Inflammatory macrophage treated with lipopolysaccharide for 1 hour (primary cell): Measurements from ENCODE around the gene FAM111B.
"Not testable (repeated sequence)": the region's sequence is repeated elsewhere in the genome, so short reads cannot be mapped to it uniquely, and the experiment has no call there.

Experiments used
- DNase-seq, 2 donors: peaks; one replicate each; pipeline ENCODE4 v3.0.0-alpha.2; 2020 to 2022

FAM111B gene

DNA sequence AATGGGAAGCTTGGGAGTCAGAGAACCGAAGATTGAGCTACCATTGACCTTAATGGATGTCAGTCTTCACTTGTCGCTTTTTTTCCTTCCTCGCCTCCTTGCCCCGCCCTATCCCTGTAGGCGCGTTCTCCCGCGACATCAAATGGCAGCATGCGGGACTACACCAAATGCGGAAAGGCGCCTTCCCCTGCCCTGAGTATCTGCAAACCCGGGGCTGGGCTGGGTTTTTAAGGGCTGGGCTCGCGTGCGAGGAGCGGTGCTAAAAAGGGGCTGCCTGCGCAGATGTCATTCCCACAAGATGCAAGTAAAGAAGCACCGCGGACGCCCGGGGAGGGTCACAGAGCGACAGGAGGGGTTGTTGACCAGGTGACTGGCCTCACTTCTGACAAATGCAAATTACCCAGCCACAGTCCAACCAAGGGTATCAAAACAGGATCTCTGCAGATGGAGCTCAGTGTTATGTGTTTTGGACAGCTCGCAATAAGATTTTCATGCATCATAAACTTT lies 4.7 kb upstream of the FAM111B start:
- peak; percentile 60 to 69 for DNase-seq

- not testable (repeated sequence) for DNase-seq
Measured at GRCh38 chr11:59107721-59108120, 684 bp downstream of the FAM111B start.

DNA sequence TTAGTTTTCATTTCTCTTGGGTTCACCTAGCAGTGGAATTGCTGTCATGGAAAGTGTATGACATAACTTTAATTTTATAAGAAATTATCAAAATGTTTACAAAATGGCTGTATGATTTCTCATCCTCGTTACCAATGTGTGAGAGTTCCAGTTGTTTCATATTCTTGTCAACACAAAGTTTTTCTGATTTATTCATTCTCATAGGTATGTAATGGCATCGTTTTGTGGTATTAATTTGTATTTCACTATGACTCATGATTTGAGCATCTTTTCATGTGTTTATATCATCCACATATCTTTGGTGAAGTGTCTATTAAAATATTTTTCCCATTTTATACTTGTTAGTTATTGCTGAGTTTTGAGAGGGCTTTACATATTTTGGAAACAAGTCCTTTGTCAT lies 5.5 kb downstream of the FAM111B start:
- no peak for DNase-seq

- DNase-seq, result no peak
Measured at GRCh38 chr11:59114344-59114743, 7.3 kb downstream of the FAM111B start.

DNA sequence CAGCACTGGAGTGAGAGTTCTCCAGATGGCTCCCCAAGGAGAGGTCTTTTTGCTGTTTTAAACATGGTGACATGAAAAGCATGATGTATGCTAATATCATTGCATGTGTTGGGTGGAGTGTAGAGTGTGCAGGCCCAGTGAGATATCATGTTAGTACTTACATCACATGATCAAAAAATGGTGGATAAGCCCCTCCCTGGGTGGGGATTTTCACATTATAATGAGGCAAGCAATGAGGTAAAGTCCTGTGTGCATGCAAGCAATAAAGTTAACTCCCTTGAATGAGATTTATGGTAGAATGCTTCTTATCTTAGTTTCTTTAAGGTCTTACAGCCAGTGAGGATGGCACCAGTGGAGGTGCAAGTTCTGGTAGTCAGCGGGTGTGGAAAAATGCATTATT lies 8.5 kb downstream of the FAM111B start:
- DNase-seq, result no peak

GRCh38 chr11:59117774-59118173 lies 10.7 kb downstream of the FAM111B start:
- DNase-seq, result no peak

DNA sequence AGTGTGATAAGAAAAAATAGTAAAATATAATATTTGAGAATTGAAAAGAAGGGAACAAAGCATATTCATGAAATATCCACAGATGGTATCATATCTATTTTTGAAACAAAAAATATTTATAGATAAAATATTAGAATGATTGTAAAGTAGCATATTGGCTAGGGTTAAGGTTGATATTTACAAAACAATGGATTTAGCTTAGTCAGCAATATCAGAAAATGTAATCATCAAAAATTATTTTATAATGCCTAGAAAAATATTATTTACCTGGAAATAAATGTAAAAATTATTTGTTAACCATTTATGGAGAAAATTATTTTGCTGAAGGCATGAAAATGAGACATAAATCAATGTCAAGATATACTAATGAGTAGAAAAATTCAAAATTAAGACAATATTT lies 12.8 kb downstream of the FAM111B start:
- DNase-seq, result no peak

DNA sequence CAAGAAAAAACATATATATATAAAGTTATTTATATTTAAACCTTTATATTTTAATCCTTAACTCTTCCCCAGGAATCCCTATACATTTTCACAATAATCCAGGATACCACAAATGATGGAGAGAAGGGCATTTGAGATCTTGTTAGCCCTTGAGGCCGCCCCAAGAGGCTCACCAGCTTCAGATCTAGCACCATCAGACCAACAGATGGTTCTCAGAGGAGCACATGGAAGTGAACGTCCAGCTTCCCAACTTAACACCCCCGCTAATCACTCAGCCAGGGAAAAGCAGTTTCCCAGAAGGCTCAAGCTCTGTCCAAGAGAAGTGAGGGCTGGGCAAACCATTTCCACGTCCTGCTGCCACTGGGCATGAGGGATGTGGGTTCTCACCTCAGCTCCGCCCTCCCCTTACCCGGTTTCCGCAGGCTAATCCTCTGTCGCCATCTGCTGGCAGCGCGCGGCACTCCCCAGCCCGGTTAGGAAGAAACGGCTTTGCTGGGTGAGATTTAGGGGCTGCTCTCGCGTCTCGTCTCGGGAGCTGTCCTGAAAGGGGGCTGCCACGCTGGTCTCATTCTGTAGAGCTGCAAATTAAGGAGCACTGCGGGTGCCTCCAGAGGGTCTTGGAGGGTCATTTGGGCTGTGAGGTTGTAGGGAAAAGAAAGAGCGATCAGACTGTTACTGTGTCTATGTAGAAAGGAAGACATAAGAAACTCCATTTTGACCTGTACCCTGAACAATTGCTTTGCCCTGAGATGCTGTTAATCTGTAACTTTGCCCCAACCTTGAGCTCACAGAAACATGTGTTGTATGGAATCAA lies 28.8 kb downstream of the FAM111B start:
- DNase-seq, result peak; percentile 49 to 91

DNA sequence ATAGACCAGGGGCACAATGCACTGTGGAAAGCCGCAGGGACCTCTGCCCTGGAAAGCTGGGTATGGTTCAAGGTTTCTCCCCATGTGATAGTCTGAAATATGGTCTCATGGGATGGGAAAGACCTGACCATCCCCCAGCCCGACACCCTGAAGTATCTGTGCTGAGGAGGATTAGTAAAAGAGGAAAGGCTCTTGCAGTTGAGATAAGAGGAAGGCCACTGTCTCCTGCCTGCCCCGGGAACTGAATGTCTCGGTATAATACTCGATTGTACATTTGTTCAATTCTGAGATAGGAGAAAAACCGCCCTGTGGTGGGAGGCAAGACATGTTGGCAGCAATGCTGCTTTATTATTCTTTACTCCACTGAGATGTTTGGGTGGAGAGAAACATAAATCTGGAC lies 29.5 kb downstream of the FAM111B start:
- not testable (repeated sequence) for DNase-seq

GRCh38 chr11:59137190-59137589 lies 30.2 kb downstream of the FAM111B start:
- no peak for DNase-seq

DNA sequence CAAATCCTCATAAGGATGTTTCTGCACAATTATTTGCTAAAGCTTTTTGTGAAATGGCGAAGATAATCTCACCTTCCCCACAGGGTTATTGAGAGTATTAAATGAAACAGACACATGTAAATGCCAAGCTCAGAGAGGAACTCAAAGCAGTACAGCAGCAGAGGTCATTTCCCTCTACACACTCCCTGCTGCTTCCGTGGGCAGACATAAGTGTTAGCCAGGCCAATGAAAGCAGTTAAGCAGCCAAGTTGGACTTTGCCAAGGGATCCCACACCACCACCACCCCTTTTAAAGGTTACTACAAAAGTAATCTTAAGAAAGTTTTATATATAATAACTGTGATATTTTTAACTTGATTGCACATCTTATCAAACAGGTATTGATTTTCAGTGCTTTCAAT lies 31.6 kb downstream of the FAM111B start:
- DNase-seq, result no peak

DNA sequence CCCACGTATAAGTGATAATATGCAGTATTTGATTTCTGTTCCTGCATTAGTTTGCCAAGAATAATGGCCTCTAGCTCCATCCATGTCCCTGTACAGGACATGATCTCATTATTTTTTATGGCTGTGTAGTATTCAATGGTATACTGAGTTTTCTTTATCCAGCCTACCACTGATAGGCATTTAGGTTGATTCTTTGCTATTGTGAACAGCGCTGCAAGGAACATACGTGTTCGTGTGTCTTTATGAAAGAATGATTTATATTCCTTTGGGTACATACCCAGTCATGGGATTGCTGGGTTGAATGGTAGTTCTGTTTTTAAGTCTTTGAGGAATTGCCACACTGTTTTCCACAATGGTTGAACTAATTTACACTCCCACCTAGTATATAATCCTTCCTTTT lies 34.2 kb downstream of the FAM111B start:
- DNase-seq, result no peak

DNA sequence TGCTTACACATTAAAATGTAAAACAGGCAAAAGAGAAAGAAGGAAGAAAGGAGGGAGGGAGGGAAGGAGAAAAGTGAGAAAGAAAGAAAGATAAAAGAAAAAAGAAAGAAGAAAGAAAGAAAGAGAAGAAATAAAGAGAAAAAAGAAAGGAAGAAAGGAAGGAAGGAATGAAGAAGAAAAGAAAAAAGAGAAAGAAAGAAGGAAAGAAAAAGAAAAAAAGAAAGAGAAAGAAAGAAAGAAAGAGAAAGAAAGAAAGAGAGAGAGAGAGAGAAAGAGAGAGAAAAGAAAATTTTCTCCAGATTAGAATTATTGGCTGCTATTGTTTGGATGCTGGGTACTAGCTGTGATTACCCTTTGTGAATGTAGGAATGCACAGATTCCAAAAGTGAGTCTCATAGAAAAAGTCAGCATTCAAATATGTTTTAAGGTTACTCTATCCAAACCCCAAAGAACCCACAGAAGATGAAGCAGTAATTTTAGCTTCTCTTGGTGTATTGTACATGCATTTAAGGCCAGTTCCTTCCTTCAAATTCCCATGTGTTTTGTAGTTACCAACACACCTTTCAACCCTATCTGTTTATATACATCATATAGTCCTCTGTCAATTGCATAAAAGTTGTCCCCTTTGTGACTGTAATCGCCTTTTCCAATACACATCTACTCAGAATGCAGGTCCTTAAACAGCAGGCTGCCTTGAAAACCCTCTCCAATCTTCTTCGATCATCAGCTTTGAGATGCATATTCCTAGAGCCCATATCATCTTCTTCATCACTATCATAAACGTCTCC lies 34.8 kb downstream of the FAM111B start:
- DNase-seq, result no peak

DNA sequence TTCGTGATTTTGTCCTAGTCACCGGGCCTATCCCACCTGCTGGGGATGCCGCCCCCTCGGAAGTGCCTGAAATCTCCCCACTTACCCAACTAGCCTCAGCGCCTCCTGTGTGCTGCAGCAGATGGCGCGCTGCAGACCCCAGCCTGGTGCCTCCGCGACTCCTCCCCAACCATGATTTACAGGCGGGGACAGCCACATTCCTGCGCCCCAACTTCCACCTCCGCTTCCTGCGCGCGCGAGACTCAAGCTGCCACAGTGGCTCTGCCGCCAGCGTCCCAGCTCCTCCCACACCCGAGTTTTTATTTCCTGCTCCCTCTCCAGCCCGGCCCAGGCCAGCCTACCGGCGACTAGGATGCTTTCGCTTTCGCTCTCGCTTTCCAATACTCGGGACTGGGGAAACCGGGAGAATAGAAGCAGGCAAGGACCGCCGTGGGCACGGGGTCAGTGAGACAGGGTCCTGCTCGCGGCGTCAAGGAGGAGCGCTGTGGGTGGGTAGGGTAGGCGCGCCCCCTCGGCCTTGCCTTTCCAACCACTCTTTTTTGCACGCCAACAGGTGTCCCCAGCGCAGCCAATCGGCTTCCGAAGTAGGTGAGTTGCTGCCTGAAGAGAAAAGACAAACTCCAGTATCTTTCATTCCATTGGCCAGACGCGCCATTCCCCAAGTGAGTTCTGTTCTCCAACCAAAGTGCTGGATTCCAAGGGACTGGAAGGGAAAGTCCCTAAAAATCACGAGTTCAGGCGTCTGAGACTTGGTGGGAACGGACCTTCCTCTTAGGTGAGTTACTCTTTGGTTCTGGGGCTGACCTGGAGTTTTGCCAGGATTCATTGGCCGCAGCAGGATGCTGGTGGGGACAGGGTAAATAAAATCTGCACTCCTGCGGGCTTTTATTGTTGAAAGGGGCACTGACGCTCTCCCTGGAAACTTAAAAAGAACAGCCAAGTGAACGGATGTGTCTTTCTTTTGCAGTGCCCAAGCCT lies 35.8 kb downstream of the FAM111B start, which contains the start of gene FAM111A:
Gene FAM111A, plus strand, starts transcription at position 327 of the 978 bp plus-strand sequence. CDS start 6,017 bp downstream, outside the sequence.
- DNase-seq, result peak; percentile 88 to 89

GRCh38 chr11:59144096-59144495 lies 37.1 kb downstream of the FAM111B start:
- no peak for DNase-seq

DNA sequence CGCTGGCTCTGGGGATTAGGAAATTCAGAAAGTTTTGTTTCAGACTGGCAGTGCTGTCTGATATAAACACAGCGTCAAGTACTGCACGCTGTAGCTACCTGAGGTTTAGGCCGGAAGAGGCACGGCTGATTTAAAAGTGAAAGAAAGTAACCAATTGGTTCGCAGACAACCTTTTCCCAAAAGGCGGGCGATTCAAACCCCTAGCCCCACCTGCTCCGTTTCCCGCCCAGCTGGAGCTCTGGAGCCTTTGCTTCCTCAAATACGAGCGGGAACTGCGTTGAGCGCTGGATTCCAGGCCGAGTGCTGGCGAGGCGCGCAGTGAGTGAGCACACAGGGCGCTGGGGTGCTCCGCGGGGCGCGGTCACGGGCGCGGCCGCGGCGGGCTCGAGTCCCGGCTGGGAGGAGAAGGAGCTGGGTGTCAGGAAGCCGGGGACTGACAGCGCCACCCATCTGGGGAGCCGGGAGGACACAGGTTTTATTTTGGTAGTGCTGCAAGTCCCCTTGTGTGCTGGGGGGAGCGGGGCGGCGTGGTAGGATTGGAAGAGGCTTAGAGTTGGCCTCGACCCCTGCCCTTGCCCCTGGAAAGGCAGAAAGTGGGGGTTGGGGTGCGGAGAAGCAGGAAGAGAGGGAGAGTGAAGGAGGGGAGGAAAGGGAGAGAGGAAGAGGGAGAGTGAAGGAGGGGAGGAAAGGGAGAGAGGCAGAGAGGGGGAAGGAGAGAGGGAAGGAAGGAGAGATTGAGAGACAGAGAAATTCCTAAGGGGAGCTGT lies 37.7 kb downstream of the FAM111B start:
- DNase-seq, result peak; percentile 84 to 86

GRCh38 chr11:59145534-59145933 lies 38.5 kb downstream of the FAM111B start:
- peak; percentile 86 to 92 for DNase-seq

DNA sequence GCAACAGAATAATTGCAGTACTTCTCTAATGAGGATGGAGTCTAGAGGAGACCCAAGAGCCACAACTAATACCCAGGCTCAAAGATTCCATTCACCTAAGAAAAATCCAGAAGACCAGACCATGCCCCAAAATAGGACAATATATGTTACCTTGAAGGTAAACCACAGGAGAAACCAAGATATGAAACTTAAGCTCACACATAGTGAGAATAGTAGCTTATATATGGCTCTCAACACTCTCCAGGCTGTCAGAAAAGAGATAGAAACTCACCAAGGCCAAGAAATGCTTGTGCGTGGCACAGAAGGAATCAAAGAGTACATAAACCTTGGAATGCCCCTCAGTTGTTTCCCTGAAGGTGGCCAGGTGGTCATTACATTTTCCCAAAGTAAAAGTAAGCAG lies 44.7 kb downstream of the FAM111B start:
- DNase-seq, result no peak

DNA sequence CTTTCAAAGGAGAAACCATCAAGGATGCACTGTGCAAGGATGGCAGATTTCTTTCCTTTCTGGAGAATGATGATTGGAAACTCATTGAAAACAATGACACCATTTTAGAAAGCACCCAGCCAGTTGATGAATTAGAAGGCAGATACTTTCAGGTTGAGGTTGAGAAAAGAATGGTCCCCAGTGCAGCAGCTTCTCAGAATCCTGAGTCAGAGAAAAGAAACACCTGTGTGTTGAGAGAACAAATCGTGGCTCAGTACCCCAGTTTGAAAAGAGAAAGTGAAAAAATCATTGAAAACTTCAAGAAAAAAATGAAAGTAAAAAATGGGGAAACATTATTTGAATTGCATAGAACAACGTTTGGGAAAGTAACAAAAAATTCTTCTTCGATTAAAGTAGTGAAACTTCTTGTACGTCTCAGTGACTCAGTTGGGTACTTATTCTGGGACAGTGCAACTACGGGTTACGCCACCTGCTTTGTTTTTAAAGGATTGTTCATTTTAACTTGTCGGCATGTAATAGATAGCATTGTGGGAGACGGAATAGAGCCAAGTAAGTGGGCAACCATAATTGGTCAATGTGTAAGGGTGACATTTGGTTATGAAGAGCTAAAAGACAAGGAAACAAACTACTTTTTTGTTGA lies 45.4 kb downstream of the FAM111B start:
- peak; percentile 18 to 30 for DNase-seq

- DNase-seq, result no peak
Measured at GRCh38 chr11:59154610-59155009, 47.6 kb downstream of the FAM111B start.

DNA sequence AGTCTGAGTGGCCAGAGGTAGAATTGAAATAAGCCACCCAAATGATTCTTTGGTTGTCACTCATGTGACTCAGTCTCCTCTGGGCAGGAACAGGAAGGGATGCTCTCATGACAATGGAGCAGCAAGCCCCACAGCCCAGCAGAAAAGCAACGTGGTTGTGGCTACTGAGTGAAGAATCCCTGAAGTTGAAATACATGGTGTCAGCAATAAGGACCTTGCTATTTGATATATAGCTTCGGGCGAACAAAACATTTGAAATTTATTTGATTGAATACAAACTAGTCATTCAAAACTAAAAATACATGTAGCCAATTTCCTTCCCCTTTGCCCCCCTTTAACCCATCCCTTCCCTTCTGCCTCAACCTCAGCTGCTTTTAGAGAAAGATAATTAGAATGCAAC lies 50.4 kb downstream of the FAM111B start:
- no peak for DNase-seq
